ENCODE measurements around the gene ARHGEF18.

The ARHGEF18 gene

DNA sequence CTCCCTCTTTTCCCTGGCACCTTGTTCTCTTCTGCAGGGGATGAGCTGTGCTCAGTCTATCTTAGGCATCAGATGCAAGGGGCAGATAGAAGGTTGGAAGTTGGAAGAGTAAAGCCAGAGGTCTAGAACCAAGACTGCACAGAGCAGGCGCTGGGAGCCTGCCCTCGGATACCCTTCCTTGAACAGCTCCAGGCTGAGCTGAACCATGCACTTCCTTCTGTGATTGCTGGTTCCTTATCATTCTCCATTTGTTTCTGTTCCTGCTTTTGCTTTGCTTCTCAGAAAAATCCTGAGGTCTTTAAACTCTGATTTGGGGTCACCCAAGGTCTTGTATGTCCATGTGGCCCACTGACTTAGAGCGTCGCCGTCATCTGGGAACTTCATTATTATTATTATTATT is 36.3 kb downstream of the ARHGEF18 start:
- no peak for DNase-seq (ENCODE audit: low spot score)

DNA sequence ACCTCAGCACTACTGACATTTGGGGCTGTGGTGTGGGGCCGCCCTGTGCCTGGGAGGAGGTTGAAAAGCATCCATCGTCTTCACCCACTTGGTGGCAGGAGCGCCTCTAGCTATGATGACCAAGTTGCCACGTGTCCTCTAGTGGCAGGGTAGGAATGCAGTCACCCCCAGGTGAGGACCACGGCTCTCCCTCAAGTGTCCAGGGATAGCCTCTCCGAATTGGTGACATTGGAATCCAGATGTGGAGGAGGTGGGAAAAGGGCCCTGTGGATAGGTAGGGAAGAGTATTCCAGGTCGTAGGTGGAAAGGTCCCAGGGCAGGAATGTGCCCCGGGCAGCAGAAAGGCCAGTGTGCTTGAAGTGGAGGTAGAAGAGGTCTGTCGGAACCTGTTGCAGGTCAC is 37.6 kb downstream of the ARHGEF18 start:
- DNase-seq (ENCODE audit: low spot score): no peak

DNA sequence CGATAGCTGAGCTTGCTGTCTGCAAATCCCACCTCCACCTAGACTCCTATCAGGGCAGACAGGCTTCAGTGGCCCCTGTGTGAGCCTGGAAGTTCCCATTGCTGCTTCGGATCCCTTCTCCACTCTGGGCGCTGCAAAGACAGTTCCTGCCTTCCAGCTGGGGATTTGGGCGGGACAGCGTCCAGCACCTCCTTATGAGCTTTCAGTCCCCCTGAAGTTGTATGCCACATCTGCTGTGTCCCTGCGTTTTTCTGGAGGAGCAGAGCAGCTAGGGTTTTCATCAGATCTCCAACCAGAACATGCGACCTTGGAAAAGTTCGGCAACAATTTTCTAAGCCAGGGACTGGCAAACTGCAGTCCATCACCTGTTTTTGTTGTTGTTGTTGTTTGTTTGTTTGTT is 38.0 kb downstream of the ARHGEF18 start:
- no peak for DNase-seq (ENCODE audit: low spot score)

DNA sequence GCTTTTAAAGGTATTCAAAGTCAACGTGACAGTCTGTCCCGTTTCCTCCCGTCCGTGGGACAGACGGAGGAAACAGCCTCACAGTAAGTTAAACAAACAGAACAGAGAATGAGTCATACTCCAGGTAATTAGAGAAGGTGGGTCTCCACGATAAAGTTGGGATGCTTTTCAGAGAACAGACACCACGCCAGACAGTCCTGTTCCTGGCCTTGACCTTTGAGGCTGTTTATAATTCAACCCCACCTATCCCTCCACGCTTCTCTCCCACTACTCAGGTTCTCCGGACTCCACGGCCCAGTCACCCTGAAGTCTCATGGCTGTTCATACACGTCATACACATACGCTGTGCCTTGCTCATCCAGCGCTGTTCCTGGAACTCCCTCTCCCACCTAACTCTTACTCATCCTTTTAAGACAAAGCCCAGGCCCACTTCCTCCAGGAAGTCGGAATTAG is 42.5 kb downstream of the ARHGEF18 start:
- no peak for DNase-seq (ENCODE audit: low spot score)

DNA sequence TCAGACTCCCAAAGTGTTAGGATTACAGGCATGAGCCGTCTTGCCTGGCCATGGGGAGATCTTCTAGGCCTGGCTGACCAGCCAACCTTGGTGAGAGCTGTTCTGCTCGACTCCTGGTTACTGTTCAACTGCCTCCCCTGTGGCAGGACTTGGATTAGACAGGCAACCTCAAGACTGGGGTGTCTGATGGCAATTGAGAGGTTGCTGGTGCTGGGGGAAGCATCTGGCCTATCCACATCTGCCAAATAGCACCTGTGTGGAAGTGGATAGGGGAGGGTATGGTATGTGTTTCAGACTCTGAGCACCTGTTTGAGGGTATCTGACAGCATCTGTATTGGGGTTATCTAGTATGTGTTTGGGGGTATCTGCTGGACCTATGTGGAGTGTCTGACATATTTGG is 44.7 kb downstream of the ARHGEF18 start:
- DNase-seq (ENCODE audit: low spot score): no peak

DNA sequence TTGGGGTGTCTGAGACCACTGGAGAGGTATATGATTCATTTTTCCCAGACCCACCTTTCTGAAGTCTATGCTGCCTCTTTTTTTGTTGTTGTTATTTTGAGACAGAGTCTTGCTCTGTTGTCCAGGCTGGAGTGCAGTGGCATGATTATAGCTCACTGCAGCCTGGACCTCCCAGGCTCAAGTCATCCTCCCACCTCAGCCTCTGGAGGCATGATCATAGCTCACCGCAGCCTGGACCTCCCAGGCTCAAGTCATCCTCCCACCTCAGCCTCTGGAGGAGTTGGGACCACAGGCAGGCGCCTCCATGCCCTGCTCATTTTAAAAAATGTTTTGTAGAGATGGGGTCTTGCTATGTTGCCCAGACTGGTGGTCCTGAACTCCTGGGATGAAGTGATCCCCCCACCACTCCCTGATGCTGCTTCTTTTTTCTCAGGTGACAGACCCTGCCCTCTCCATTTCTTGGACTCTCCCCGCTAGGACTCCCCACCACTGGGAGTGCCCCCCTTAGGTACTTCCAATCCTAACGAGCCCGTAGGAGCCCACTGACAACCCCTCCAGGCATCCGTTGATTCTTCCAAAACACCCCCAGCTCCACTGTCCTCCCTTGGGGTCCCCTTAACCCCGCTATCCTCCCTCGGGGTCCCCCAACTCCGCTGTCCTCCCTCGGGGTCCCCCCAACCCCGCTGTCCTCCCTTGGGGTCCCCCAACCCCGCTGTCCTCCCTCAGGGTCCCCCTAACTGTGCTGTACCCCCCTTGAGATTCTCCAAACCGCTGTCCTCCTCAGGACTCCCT is 45.4 kb downstream of the ARHGEF18 start:
- no peak for DNase-seq (ENCODE audit: low spot score)

DNA sequence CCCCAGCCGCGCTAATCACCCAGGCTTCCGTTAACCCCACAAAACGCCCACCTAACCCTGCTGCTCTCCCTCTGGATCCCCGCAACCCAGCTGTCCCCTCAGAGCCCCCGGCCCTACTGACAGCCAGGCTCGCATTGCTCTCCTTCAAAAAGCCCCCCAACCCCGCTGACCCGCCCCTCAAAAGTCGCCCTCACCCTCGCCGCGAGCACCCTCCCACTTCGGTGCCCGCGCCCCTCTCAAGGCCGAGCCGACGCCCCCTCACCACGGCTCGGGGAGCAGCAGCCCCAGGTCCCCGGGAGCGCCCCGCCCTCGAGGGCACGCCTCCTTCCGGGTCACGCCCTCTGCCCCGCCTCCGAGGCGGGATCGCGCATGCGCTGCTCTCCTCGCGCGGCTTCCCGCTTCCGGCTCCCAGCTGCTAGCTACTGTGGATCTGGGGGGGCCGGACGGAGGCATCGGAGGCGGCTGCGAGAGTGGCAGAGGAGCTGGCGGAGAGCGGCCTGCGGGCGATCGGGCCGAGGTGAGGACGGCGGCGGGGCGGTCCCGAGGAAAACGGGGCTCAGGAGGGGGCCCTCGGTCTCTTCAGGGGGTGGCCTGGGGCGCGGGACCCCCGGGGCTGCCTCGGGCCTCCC is 46.1 kb downstream of the ARHGEF18 start:
- DNase-seq (ENCODE audit: low spot score): peak; percentile 92

DNA sequence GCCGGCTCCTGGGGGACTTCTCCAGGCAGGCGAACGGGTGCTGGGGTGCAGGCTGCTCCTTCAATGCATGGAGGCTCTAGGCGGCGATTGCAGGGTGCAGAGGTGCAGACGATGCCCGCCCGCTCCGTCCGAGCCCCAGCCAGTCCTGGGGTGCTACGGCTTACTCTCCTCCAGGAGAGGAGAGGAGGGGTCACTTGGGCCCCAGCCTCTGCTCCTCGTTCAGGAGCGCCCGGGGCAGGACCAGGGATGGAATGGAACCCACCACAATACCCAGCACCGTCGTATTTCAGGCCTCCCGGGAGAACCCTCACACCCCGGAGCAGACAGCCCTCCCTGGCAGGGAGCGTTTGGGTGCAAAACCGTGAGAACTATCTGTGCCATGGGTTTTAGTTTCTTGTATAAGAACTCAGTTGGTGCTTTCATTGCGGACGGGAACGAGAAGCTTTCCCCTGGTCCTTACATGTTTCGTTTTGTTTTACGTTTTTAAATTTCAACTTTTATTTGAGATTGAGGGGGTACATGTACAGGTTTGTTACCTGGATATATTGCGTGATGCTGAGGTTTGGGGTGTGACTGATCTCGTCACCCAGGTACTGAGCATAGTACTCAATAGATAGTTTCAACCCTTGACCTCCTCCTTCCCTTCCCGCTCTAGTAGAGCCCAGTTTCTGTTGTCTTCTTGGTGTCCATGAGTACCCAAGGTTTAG is 46.8 kb downstream of the ARHGEF18 start:
- DNase-seq (ENCODE audit: low spot score): no peak

DNA sequence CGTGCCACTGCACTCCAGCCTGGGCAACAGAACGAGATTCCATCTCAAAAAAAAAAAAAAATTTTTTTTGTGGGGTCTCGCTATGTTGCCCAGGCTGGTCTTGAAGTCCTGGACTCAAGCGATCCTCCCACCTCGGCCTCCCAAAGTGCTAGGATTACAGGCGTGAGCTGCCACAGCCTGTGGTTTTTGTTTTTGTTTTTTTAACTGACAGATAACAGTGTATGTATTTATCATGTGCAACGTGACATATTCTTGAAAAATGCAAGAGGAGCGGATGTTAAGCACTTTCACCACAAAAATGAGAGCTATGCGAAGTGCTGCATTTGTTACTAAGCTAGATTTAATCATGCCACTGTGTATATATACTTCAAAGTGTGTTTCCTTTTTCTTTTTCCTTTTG is 49.0 kb downstream of the ARHGEF18 start:
- DNase-seq (ENCODE audit: low spot score): no peak
